K562 treated with DMSO at 1 percent for 24 hours (cell line): Measurements from ENCODE around the gene COL9A1. TPM values are rescaled to one million over a fixed set of nuclear protein-coding genes. Genes with fewer than 3 reads are reported as not detected.

Experiments
- total RNA-seq: library from RNA; unstranded; fragments of 300-600 nt; gene quantifications from 2 replicates; pipeline ENCODE4 v1.2.3, GENCODE V29; 2022; ENCODE audit warnings: low read depth; ENCODE audit not compliant: insufficient read depth

Gene COL9A1
- total RNA-seq = 0.50 TPM in 1 of 2 replicates, not detected in the other

GRCh38 chr6:70303034-70303525, at the start of gene COL9A1:
COL9A1 (minus strand) TSS chr6:70303084; CDS start chr6:70302924, 160 bp downstream.

Other genes starting within 250 kb of the COL9A1 start
- 7.0 and 14.4 TPM in 2 replicates for gene FAM135A, start 110.4 kb upstream of the COL9A1 start, total RNA-seq